Left kidney (tissue), 2 donors: ENCODE measurements around the gene FBLN1. TPM values are rescaled to one million over a fixed set of nuclear protein-coding genes. Genes with fewer than 3 reads are reported as not detected.
"Not testable (repeated sequence)": the region's sequence is repeated elsewhere in the genome, so short reads cannot be mapped to it uniquely, and the experiment has no call there.

Experiments
- DNase-seq: peaks from one replicate; pipeline ENCODE4 v3.0.0-alpha.2; 2013
- polyA plus RNA-seq: library from polyadenylated mRNA; unstranded; fragments of 120-200 nt; gene quantifications from one replicate; pipeline ENCODE4 v1.2.1, GENCODE V29; 2013; ENCODE audit not compliant: insufficient read length

The FBLN1 gene
- polyA plus RNA-seq, 1 donor = 98.3 TPM

- DNase-seq = no peak
These were observed 26.7 kb upstream of the FBLN1 start for GRCh38 chr22:45475851-45476514.

- no peak for DNase-seq
These were observed 25.9 kb upstream of the FBLN1 start for GRCh38 chr22:45476814-45477213.

- no peak for DNase-seq
These were observed 25.1 kb upstream of the FBLN1 start for GRCh38 chr22:45477366-45478107.

- DNase-seq = no peak
These were observed 24.4 kb upstream of the FBLN1 start for GRCh38 chr22:45478108-45478771.

GRCh38 chr22:45480717-45481116 is 22.0 kb upstream of the FBLN1 start:
- DNase-seq = no peak

- DNase-seq = no peak
These were observed 21.0 kb upstream of the FBLN1 start for GRCh38 chr22:45481661-45482060.

- DNase-seq = no peak
These were observed 20.5 kb upstream of the FBLN1 start for GRCh38 chr22:45482169-45482568.

GRCh38 chr22:45483319-45483718 is 19.4 kb upstream of the FBLN1 start:
- DNase-seq = no peak

GRCh38 chr22:45483918-45484499 is 18.7 kb upstream of the FBLN1 start:
- no peak for DNase-seq

GRCh38 chr22:45484742-45485141 is 17.9 kb upstream of the FBLN1 start:
- DNase-seq = no peak

- DNase-seq = no peak
These were observed 17.4 kb upstream of the FBLN1 start for GRCh38 chr22:45485261-45485660.

GRCh38 chr22:45488764-45489370 is 13.8 kb upstream of the FBLN1 start:
- no peak for DNase-seq

GRCh38 chr22:45490836-45491235 is 11.8 kb upstream of the FBLN1 start:
- no peak for DNase-seq

GRCh38 chr22:45491841-45492240 is 10.8 kb upstream of the FBLN1 start:
- DNase-seq = no peak

- no peak for DNase-seq
These were observed 9.4 kb upstream of the FBLN1 start for GRCh38 chr22:45493286-45493771.

GRCh38 chr22:45494306-45494705 is 8.4 kb upstream of the FBLN1 start:
- not testable (repeated sequence) for DNase-seq

GRCh38 chr22:45495616-45496015 is 7.1 kb upstream of the FBLN1 start:
- DNase-seq = not testable (repeated sequence)

- DNase-seq = no peak
These were observed 6.2 kb upstream of the FBLN1 start for GRCh38 chr22:45496451-45496941.

GRCh38 chr22:45497351-45498145 is 5.1 kb upstream of the FBLN1 start:
- DNase-seq = no peak

GRCh38 chr22:45499746-45500145 is 2.9 kb upstream of the FBLN1 start:
- no peak for DNase-seq
